OCI-LY3 (cell line): ENCODE data around the gene AFAP1.

Source experiments
- EZH2phosphoT487 ChIP-seq: fragments of 200-600 bp; shearing (Covaris generic); IDR thresholded peaks from 2 replicates; pipeline ENCODE4 v1.6.1; 2018; ENCODE audit warnings: antibody characterized with exemption, mixed run types, low read depth
- TF ChIP-seq, protein P1 (sequence below): fragments of 200-600, 300-600 bp; sonication (generic); IDR thresholded peaks from 2 replicates; pipeline ENCODE4 v1.5.1; 2014; ENCODE audit warnings: antibody characterized with exemption, low read length, low read depth

DNA sequence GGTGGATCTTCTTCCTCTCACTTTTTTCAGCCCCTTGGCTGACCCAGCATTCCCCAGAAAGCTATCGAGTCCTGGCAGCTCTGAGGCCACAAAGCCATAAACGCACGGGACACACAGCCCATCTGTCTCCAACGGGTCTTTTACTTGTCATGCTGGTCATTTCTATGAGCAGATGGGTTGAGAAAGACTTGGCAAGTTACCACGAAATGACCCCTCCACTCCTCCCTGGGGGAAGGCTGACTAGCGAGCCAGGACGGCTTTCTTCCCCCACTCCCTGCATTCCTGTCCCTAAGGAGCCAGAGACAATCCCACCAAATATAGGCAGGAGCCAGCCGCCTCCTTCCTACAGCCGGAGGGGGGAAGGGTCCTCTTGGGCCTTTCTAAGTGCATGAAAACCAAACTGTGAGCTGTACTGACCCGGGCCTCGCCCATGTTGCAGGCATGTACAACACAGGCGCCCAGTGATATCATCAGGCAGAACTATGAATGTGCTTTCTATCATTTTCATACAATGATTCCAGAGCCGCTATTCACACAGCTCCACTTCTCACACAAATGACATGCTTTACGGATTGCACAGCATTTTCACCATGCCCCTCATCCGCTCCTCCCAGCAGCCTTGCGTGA is 28.6 kb downstream of the AFAP1 start:
- TF ChIP-seq, protein P1, sequence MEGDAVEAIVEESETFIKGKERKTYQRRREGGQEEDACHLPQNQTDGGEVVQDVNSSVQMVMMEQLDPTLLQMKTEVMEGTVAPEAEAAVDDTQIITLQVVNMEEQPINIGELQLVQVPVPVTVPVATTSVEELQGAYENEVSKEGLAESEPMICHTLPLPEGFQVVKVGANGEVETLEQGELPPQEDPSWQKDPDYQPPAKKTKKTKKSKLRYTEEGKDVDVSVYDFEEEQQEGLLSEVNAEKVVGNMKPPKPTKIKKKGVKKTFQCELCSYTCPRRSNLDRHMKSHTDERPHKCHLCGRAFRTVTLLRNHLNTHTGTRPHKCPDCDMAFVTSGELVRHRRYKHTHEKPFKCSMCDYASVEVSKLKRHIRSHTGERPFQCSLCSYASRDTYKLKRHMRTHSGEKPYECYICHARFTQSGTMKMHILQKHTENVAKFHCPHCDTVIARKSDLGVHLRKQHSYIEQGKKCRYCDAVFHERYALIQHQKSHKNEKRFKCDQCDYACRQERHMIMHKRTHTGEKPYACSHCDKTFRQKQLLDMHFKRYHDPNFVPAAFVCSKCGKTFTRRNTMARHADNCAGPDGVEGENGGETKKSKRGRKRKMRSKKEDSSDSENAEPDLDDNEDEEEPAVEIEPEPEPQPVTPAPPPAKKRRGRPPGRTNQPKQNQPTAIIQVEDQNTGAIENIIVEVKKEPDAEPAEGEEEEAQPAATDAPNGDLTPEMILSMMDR: no peak
- no peak for TF ChIP-seq EZH2phosphoT487
